ENCODE measurements around the gene BCL2.

DNA sequence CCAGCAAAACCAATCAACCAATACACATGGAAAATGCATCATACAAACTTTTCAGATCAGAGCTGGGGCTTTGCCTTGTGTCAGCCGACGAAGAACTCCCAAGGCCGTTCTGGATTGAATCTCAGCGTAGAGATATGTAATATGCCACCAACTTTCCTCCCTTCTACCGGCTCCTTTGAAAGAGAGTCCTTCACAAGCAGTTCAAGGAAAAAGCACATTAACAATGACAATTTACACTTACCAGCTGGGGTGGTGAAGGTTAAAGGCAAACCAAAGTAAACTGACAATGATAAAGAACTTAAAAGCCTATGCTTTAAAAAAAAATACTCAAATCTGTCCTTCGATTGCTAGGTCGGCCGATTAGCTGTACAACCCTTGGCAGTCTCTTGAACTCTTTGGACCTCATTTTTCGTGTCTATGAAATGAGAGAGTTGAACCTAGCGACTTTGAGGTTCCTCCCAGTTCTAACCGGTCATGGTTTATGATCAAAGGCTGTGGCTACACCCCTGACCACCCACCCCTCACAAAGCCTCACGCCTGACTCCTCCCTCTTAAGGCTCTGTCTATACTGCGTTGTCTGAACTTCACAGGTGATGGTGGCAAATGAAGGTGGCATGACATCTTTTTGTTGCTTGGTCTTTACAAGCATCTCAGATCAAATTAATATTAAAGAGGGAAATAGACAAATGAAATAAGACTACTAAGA is 46.2 kb downstream of the BCL2 start:
- TF ChIP-seq GATA2 (IDR thresholded peaks at IDR 0.05; ENCODE audit: low read depth, low read length) (no peak), GATA3 (IDR thresholded peaks at IDR 0.05; ENCODE audit: low read depth, low read length) (no peak)
